OCI-LY1 (cell line): Measurements from ENCODE around the gene ZDHHC20.

Experiments
- H2AFZ ChIP-seq: fragments of 200-600 bp; sonication (generic), shearing (Covaris generic); 2 replicates; pipeline ENCODE4 v1.6.0; 2014; ENCODE audit warnings: antibody characterized with exemption, mild to moderate bottlenecking, low read length
- H3F3A ChIP-seq: fragments of 200-600 bp; sonication (generic), shearing (Covaris generic); 2 replicates; pipeline ENCODE4 v1.6.0; 2014; ENCODE audit warnings: mild to moderate bottlenecking, antibody characterized with exemption, low read length, moderate library complexity; ENCODE audit not compliant: insufficient read depth
- H3K27ac ChIP-seq: fragments of 200-600 bp; sonication (generic); 2 replicates; pipeline ENCODE4 v1.5.1; 2014; ENCODE audit warnings: low read length, mixed run types, mild to moderate bottlenecking, low read depth; ENCODE audit not compliant: poor library complexity, severe bottlenecking
- H3K27me3 ChIP-seq: fragments of 200-600 bp; sonication (generic); 2 replicates; pipeline ENCODE4 v1.6.0; 2014; ENCODE audit warnings: antibody characterized with exemption, mild to moderate bottlenecking, low read length, moderate library complexity; ENCODE audit not compliant: insufficient read depth
- H3K36me3 ChIP-seq: fragments of 200-600 bp; sonication (generic); 2 replicates; pipeline ENCODE4 v1.6.1; 2014; ENCODE audit warnings: mild to moderate bottlenecking, antibody characterized with exemption, low read length, moderate library complexity, mixed read lengths; ENCODE audit not compliant: insufficient read depth
- H3K4me1 ChIP-seq: fragments of 200-600 bp; sonication (generic); 2 replicates; pipeline ENCODE4 v1.5.1; 2014; ENCODE audit warnings: mild to moderate bottlenecking, low read length, moderate library complexity; ENCODE audit not compliant: insufficient read depth, severe bottlenecking
- H3K4me2 ChIP-seq: fragments of 200-600 bp; sonication (generic), shearing (Covaris generic); 2 replicates; pipeline ENCODE4 v1.6.1; 2014; ENCODE audit warnings: low read length
- H3K4me3 ChIP-seq: fragments of 200-600 bp; sonication (generic); 2 replicates; pipeline ENCODE4 v1.5.1; 2014; ENCODE audit warnings: low read length, low read depth, mild to moderate bottlenecking, mixed read lengths; ENCODE audit not compliant: poor library complexity, severe bottlenecking
- H3K79me2 ChIP-seq: fragments of 200-600 bp; shearing (Covaris generic); 2 replicates; pipeline ENCODE4 v1.6.1; 2016; ENCODE audit warnings: mixed run types, low read length, mixed read lengths; ENCODE audit not compliant: insufficient read depth
- H3K9ac ChIP-seq: fragments of 200-600 bp; sonication (generic), shearing (Covaris generic); 2 replicates; pipeline ENCODE4 v1.6.1; 2014; ENCODE audit warnings: mild to moderate bottlenecking, low read length, mixed read lengths
- H3K9me2 ChIP-seq: fragments of 200-600 bp; sonication (generic), shearing (Covaris generic); 2 replicates; pipeline ENCODE4 v1.6.1; 2014; ENCODE audit warnings: low read depth, mild to moderate bottlenecking, low read length, mixed read lengths
- H3K9me3 ChIP-seq: fragments of 200-600 bp; shearing (Covaris generic); 2 replicates; pipeline ENCODE4 v1.6.1; 2014; ENCODE audit warnings: low read length, mixed read lengths
- H4K20me1 ChIP-seq: fragments of 200-600 bp; sonication (generic), shearing (Covaris generic); 2 replicates; pipeline ENCODE4 v1.6.0; 2016; ENCODE audit warnings: mild to moderate bottlenecking, low read length; ENCODE audit not compliant: insufficient read depth
- EZH2 ChIP-seq: fragments of 200-600 bp; sonication (generic), shearing (Covaris generic); IDR thresholded peaks from 2 replicates; pipeline ENCODE4 v1.8.0; 2017; ENCODE audit warnings: borderline replicate concordance, mixed run types, mild to moderate bottlenecking, antibody characterized with exemption, low read length, moderate library complexity, mixed read lengths
- TF ChIP-seq, protein P1 (sequence below): fragments of 200-600 bp; sonication (generic), shearing (Covaris generic); IDR thresholded peaks from 2 replicates; pipeline ENCODE4 v1.5.1; 2017; ENCODE audit warnings: mild to moderate bottlenecking, antibody characterized with exemption, low read length, moderate library complexity, mixed read lengths

ZDHHC20 gene

DNA sequence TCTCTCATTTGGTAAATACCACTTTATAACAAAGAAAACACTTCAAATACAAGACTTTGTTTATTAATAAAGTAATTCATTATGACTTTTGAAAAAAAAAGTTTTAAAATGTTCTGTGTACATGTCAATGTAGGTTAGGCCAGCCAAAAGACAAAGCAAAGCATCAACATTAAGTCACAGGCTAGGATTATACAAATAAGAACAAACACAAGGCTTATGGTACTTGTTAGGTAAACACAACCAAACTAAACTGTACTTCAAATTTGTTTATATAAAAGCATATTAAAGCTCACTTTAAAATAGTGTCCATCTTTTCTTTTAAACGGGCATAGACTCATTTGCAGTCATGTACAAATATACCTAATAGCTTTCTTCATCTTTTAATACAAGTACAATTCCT, 86.6 kb downstream of the ZDHHC20 start:
- H2AFZ ChIP-seq = no peak overlapping the region
- H3K9me2 ChIP-seq = no peaks in the 10 kb centered on the region
- no peaks in the 10 kb centered on the region for H3K79me2 ChIP-seq
- H3K27me3 ChIP-seq = no peaks in the 10 kb centered on the region
- no peaks in the 10 kb centered on the region for H3F3A ChIP-seq
- H3K4me2 ChIP-seq = no peak overlapping the region
- H3K9ac ChIP-seq = no peak overlapping the region
- TF ChIP-seq EZH2 = no peak
- TF ChIP-seq, protein P1, sequence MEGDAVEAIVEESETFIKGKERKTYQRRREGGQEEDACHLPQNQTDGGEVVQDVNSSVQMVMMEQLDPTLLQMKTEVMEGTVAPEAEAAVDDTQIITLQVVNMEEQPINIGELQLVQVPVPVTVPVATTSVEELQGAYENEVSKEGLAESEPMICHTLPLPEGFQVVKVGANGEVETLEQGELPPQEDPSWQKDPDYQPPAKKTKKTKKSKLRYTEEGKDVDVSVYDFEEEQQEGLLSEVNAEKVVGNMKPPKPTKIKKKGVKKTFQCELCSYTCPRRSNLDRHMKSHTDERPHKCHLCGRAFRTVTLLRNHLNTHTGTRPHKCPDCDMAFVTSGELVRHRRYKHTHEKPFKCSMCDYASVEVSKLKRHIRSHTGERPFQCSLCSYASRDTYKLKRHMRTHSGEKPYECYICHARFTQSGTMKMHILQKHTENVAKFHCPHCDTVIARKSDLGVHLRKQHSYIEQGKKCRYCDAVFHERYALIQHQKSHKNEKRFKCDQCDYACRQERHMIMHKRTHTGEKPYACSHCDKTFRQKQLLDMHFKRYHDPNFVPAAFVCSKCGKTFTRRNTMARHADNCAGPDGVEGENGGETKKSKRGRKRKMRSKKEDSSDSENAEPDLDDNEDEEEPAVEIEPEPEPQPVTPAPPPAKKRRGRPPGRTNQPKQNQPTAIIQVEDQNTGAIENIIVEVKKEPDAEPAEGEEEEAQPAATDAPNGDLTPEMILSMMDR = no peak
- H3K36me3 ChIP-seq = peaks cover 16% of the 10 kb centered on the region
- H3K9me3 ChIP-seq = no peaks in the 10 kb centered on the region
- H4K20me1 ChIP-seq = no peaks in the 10 kb centered on the region
- no peaks in the 10 kb centered on the region for H3K4me1 ChIP-seq
- H3K27ac ChIP-seq = no peak overlapping the region
- no peak overlapping the region for H3K4me3 ChIP-seq

DNA sequence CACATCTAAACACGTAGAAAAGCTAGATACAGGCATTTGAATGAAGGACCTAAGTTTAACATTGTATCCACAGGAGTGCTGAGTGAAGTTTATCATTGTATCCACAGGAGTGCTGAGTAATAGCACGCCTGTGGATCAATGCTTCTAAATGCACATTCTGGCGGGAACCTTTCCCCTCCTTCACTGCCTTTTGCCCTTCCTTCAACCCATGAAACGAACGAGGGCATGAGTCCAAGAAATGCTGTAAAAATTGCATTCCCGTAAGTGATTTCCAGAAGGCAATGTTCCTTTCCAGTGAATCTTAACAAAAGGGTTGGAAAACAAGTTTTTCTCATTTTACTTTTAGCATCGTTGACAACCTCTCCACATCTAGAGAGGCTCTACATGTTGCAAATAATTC, 88.1 kb downstream of the ZDHHC20 start:
- TF ChIP-seq EZH2 = no peak
- TF ChIP-seq, protein P1 = no peak
- H3K9ac ChIP-seq = no peak overlapping the region

DNA sequence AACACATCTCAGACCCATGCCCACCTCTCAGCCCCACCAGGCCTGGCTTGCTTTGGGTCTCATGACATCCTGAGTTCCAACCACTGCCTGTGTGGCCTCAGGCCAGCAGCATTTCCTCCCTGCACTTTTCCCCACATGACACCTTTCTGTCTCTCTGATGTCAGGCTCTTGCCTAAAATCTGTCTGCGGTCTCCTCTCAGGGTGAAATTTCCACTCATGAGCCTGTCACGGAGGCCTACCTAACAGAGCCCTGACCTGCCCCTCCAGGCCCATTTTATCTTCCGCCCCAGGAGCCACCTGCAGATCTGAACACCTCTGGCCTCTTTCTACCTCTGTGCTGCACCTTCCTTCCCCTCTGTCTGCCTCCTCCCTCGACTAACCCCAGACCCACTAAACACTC, 93.5 kb downstream of the ZDHHC20 start:
- H3K9me2 ChIP-seq = no peaks in the 10 kb centered on the region
- no peak overlapping the region for H2AFZ ChIP-seq
- H3K27me3 ChIP-seq = no peaks in the 10 kb centered on the region
- no peak overlapping the region for H3K4me2 ChIP-seq
- TF ChIP-seq EZH2 = no peak
- no peaks in the 10 kb centered on the region for H3K4me1 ChIP-seq
- no peak overlapping the region for H3K27ac ChIP-seq
- H4K20me1 ChIP-seq = no peaks in the 10 kb centered on the region
- H3K79me2 ChIP-seq = no peaks in the 10 kb centered on the region
- H3K36me3 ChIP-seq = no peaks in the 10 kb centered on the region
- no peak overlapping the region for H3K9ac ChIP-seq
- H3K4me3 ChIP-seq = no peak overlapping the region
- H3F3A ChIP-seq = no peaks in the 10 kb centered on the region
- no peaks in the 10 kb centered on the region for H3K9me3 ChIP-seq

More for the DNA sequence above, 88.1 kb downstream of the ZDHHC20 start:
- Histone ChIP-seq H3K36me3 (peaks cover 16% of the 10 kb centered on the region), H4K20me1 (no peaks in the 10 kb centered on the region), H3K4me3 (no peak overlapping the region), H3K4me2 (no peak overlapping the region), H3K27ac (no peak overlapping the region), H3K79me2 (no peaks in the 10 kb centered on the region), H3K4me1 (no peaks in the 10 kb centered on the region), H3K9me2 (no peaks in the 10 kb centered on the region), H3K9me3 (no peaks in the 10 kb centered on the region), H2AFZ (no peak overlapping the region), H3K27me3 (no peaks in the 10 kb centered on the region), H3F3A (no peaks in the 10 kb centered on the region)

DNA sequence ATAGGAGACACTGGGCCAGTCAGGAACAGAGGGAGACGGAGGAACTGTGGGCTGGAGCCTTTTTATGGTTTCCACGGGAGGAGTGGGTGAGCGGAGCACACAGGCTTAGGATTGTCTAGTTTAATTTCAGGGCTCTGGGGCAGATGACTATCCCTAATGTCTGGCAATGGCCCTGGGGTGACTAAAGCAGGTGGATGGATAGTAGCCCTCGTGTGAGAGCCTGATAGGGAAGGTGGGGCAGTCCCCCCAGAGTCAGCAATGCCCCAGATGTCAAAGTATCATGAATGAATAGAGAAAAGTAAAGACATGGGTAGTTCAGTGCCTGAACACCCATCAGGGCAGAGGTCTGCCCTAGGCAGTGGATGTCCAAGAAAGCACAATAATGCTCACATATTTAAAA, 94.2 kb downstream of the ZDHHC20 start:
- H3K9ac ChIP-seq = no peak overlapping the region
- H3K79me2 ChIP-seq = no peaks in the 10 kb centered on the region
- H3K36me3 ChIP-seq = no peaks in the 10 kb centered on the region
- H3K27ac ChIP-seq = no peak overlapping the region
- no peaks in the 10 kb centered on the region for H3K27me3 ChIP-seq
- H3K4me3 ChIP-seq = no peak overlapping the region
- no peaks in the 10 kb centered on the region for H3K9me3 ChIP-seq
- H3K4me1 ChIP-seq = no peaks in the 10 kb centered on the region
- TF ChIP-seq, protein P1 = no peak
- H2AFZ ChIP-seq = no peak overlapping the region
- H3K9me2 ChIP-seq = no peaks in the 10 kb centered on the region
- no peaks in the 10 kb centered on the region for H3F3A ChIP-seq
- H4K20me1 ChIP-seq = no peaks in the 10 kb centered on the region
- no peak overlapping the region for H3K4me2 ChIP-seq
